NT2/D1 (cell line): Measurements from ENCODE around the gene GSN.

Source experiments
- SUZ12 ChIP-seq: IDR thresholded peaks from 2 replicates; pipeline ENCODE4 v1.6.1; 2011; ENCODE audit not compliant: insufficient read length, insufficient read depth; ENCODE audit errors: extremely low read depth
- YY1 ChIP-seq: IDR thresholded peaks from 2 replicates; pipeline ENCODE4 v1.6.1; 2011; ENCODE audit not compliant: insufficient read length, insufficient read depth

DNA sequence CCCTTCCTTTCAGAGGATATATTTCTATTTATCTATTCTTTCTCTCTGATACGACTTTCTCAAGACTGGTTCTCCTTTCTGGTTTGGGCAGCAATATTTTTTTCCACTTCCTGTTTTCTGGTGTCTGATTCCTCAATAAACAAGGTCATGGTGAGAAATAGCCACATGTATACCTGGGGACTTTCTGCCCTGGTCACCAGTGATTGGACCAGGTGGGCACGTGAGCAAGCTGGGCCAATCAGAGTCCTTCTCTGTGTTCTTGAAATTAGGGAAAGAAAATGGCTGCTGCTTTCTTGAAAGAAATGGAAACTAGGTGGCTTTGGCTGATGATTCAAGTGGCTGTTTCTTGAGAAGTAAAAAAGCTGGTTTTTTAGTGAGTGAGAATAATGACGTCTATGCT, 18.4 kb upstream of the GSN start:
- TF ChIP-seq YY1: no peak
- no peak for TF ChIP-seq SUZ12
